GM12878 (cell line): ENCODE results near the gene CCNYL1. TPM values are rescaled to one million over a fixed set of nuclear protein-coding genes. Genes with fewer than 3 reads are reported as not detected.

Source experiments
- ATAC-seq: fragments of 200-7000 bp; cut with Tn5 transposase; 3 replicates; pipeline ENCODE4 v1.9.1; 2020; ENCODE audit warnings: mild to moderate bottlenecking, moderate library complexity
- BruUV-seq: library from RNA; stranded (reverse); fragments of 400-500 nt; replicated peaks from 2 replicates; lab custom pipeline; 2021; lab: Mats Ljungman, UMichigan
- CTCF ChIA-PET: fragments of 300-600 bp; sonication (Branson Sonifier 250); formaldehyde crosslinking; extraction: SDS; loops from one replicate; lab custom pipeline; 2021; ENCODE audit warnings: inconsistent platforms; lab: Yijun Ruan, JAX
- POLR2A ChIA-PET: fragments of 350-600 bp; formaldehyde crosslinking; extraction: SDS; loops from one replicate; lab custom pipeline; 2021; ENCODE audit warnings: inconsistent platforms; lab: Charles Lee
- RAD21 ChIA-PET: fragments of 300-600 bp; sonication (Branson Sonifier 250); formaldehyde crosslinking; loops from one replicate; lab custom pipeline; 2023; ENCODE audit warnings: antibody characterized with exemption; ENCODE audit not compliant: unreplicated experiment; lab: Charles Lee
- SMC1A ChIA-PET: fragments of 300-600 bp; sonication (Branson Sonifier 250); formaldehyde crosslinking; loops from one replicate; lab custom pipeline; 2023; ENCODE audit not compliant: unreplicated experiment, uncharacterized antibody; lab: Charles Lee
- DNase-seq: peaks from one replicate; pipeline ENCODE4 v3.0.0-alpha.2; 2011; ENCODE audit warnings: low read depth, low spot score
- FAIRE-seq: peaks from 3 replicates; lab custom pipeline; 2011; peaks lifted over from hg19 to GRCh38; lab: Jason Lieb, UNC
- H2AFZ ChIP-seq: 2 replicates; pipeline ENCODE4 v1.6.0; 2011; ENCODE audit warnings: low read depth, low read length, control low read depth; ENCODE audit not compliant: control insufficient read depth
- H3K27ac ChIP-seq: 2 replicates; pipeline ENCODE4 v1.5.1; 2011; ENCODE audit warnings: control low read depth; ENCODE audit not compliant: control insufficient read depth, insufficient read depth
- H3K27me3 ChIP-seq, 2 experiments: replicated peaks in 1 of 2; 2 replicates each; pipeline versions ENCODE4 v1.6.0 to v1.6.1; 2011; ENCODE audit warnings: low read length in 1 of 2; ENCODE audit not compliant: control insufficient read depth in 2 of 2, insufficient read depth in 2 of 2
- H3K36me3 ChIP-seq, 2 experiments: 2 replicates each; pipeline ENCODE4 v1.5.1; 2011; ENCODE audit warnings: low read length in 1 of 2; ENCODE audit not compliant: control insufficient read depth in 2 of 2, insufficient read depth in 2 of 2
- H3K4me1 ChIP-seq: 2 replicates; pipeline ENCODE4 v1.6.1; 2011; ENCODE audit warnings: mild to moderate bottlenecking, low read length, moderate library complexity, mixed read lengths; ENCODE audit not compliant: control insufficient read depth, insufficient read depth
- H3K4me2 ChIP-seq: 2 replicates; pipeline ENCODE4 v1.6.0; 2011; ENCODE audit warnings: control low read depth; ENCODE audit not compliant: control insufficient read depth, insufficient read depth
- H3K4me3 ChIP-seq: fragments of 200-600 bp; sonication (generic); 2 replicates; pipeline ENCODE4 v1.5.1; 2016
- H3K79me2 ChIP-seq: 2 replicates; pipeline ENCODE4 v1.6.0; 2011; ENCODE audit warnings: low read length; ENCODE audit not compliant: control insufficient read depth, insufficient read depth
- H3K9ac ChIP-seq: 2 replicates; pipeline ENCODE4 v1.8.0; 2011; ENCODE audit warnings: low read length, control low read depth, mixed read lengths; ENCODE audit not compliant: control insufficient read depth, insufficient read depth
- H3K9me3 ChIP-seq: replicated peaks from 3 replicates; pipeline ENCODE4 v1.5.1; 2011; ENCODE audit warnings: mild to moderate bottlenecking, low read length; ENCODE audit not compliant: control insufficient read depth, insufficient read depth
- H4K20me1 ChIP-seq: 2 replicates; pipeline ENCODE4 v1.6.0; 2011; ENCODE audit not compliant: control insufficient read depth, insufficient read depth
- EED ChIP-seq: sonication (generic); IDR thresholded peaks from 2 replicates; pipeline ENCODE4 v1.6.1; 2016; ENCODE audit warnings: antibody characterized with exemption, low read depth
- FOXM1 ChIP-seq: IDR thresholded peaks from 2 replicates; pipeline ENCODE4 v1.6.1; 2012; ENCODE audit warnings: low read depth, mild to moderate bottlenecking, inconsistent platforms, low read length, moderate library complexity
- TCF7 ChIP-seq: IDR thresholded peaks from 2 replicates; pipeline ENCODE4 v1.6.1; 2014; ENCODE audit warnings: antibody characterized with exemption, borderline replicate concordance
- ZNF207 ChIP-seq: fragments of 450-650 bp; IDR thresholded peaks from 2 replicates; pipeline ENCODE4 v1.6.1; 2014; ENCODE audit warnings: antibody characterized with exemption, mild to moderate bottlenecking, borderline replicate concordance
- WGBS: methylation state at CpG from one replicate; pipeline ENCODE4 v1.1.6; 2016; ENCODE audit warnings: low lambda C conversion rate; ENCODE audit not compliant: insufficient replicate concordance, insufficient coverage; ENCODE audit errors: missing lambda C conversion rate; 5-methylcytosine and 5-hydroxymethylcytosine counted together
- in situ Hi-C: fragments of 300-500 bp; cut with MboI; formaldehyde crosslinking; loops from 9 replicates; pipeline ENCODE4 v1.14.3; 2018; ENCODE audit warnings: mixed read lengths
- intact Hi-C: fragments of 100-400 bp; cut with micrococcal nuclease; formaldehyde crosslinking; loops from one replicate; pipeline ENCODE4 v1.14.2; 2022; ENCODE audit not compliant: unreplicated experiment
- polyA plus RNA-seq, 11 experiments: library from polyadenylated mRNA; depleted of rRNA in 4 of 11; unstranded in 6 of 11; stranded (reverse) in 5 of 11; fragments of >200 nt; fragmentation: Nextera tagmentation in 4 of 11; fragmentation: Illumina TruSeq in 1 of 11; extraction: Ambion mirVana in 4 of 11; extraction: Trizol in 1 of 11; gene quantifications; 1 replicate in 1 of 11; 2 replicates in 10 of 11; pipeline versions ENCODE4 v1.2.1 to v1.2.3, GENCODE V29; 2011 to 2016; ENCODE audit warnings: inconsistent platforms in 2 of 11, missing spikeins in 2 of 11, low read depth in 1 of 11
- total RNA-seq, 4 experiments: library from RNA; depleted of rRNA in 3 of 4; stranded (reverse); fragments of >200 nt in 3 of 4; fragmentation: Illumina TruSeq in 1 of 4; extraction: Trizol in 1 of 4; gene quantifications; 2 replicates each; pipeline versions ENCODE4 v1.2.1 to v1.2.3, GENCODE V29; 2013 to 2021
- TF ChIP-seq, protein P1 (sequence below): fragments of 450-650 bp; IDR thresholded peaks from 2 replicates; pipeline ENCODE4 v1.6.1; 2016; ENCODE audit warnings: mild to moderate bottlenecking, moderate library complexity, borderline replicate concordance
- TF ChIP-seq, protein P2 (sequence below): fragments of 450-650 bp; conservative IDR thresholded peaks from 2 replicates; pipeline ENCODE4 v1.6.1; 2017; ENCODE audit warnings: mild to moderate bottlenecking, moderate library complexity

Gene CCNYL1
- total and polyA plus RNA-seq, 10 of the 15 experiments (the other 5 are each of a cell fraction or from before 2014, with no cell fraction given): 1.8 to 12.3 (median 5.9) TPM

GRCh38 chr2:207768866-207769596 is 57.6 kb downstream of the CCNYL1 start:
- ChIA-PET POLR2A (interaction anchor here (0.5 to 0.6 kb wide), 3 partner anchors 147 to 483 kb away, joined by 3 to 5 read pairs (median 3); no protein-coding TSS in a partner anchor), SMC1A (interaction anchor here (0.5 to 3.3 kb wide), 9 partner anchors 16 to 272 kb away, joined by 3 to 18 read pairs (median 4); no protein-coding TSS in a partner anchor), CTCF (interaction anchor here (0.9 to 2.7 kb wide), 10 partner anchors 20 to 271 kb away, joined by 3 to 14 read pairs (median 4); partner anchors contain the start of gene METTL21A), RAD21 (interaction anchor here (0.9 to 2.3 kb wide), 9 partner anchors 45 to 273 kb away, joined by 3 to 6 read pairs (median 4); no protein-coding TSS in a partner anchor)
- Histone ChIP-seq H3K4me1 (peaks cover 17% of the 10 kb centered on the region), H3K9ac (peak overlapping the region; percentile 55; the same call in 1 of the 2 replicates), H4K20me1 (no peaks in the 10 kb centered on the region), H3K4me2 (peak overlapping the region; percentile 100), H3K9me3 (no peaks in the 10 kb centered on the region; the same call in 2 of the 3 replicates), H3K4me3 (peak overlapping the region; percentile 87), H3K27ac (no peak overlapping the region), H2AFZ (peak overlapping the region; percentile 94), H3K27me3 (no peaks in the 10 kb centered on the region; a peak in 2 of 4 replicates), H3K79me2 (no peaks in the 10 kb centered on the region), H3K36me3 (no peaks in the 10 kb centered on the region)
- intact Hi-C loops (loop anchor here (1.0 to 5.0 kb wide), 2 partner anchors 204 to 263 kb away; no protein-coding TSS in a partner anchor), in situ Hi-C loops (no loop called here)
- 8% methylated on average over 37 of the region's 52 CpGs for WGBS
- FAIRE-seq (no peak), ATAC-seq (peak; percentile 37), DNase-seq (no peak)
- TF ChIP-seq EED (0 out of 2 replicates have a peak, but pooled peaks have one; percentile 26), FOXM1 (no peak), ZNF207 (0 out of 2 replicates have a peak, but pooled peaks have one; percentile 29), TCF7 (no peak)
- TF ChIP-seq, protein P1, sequence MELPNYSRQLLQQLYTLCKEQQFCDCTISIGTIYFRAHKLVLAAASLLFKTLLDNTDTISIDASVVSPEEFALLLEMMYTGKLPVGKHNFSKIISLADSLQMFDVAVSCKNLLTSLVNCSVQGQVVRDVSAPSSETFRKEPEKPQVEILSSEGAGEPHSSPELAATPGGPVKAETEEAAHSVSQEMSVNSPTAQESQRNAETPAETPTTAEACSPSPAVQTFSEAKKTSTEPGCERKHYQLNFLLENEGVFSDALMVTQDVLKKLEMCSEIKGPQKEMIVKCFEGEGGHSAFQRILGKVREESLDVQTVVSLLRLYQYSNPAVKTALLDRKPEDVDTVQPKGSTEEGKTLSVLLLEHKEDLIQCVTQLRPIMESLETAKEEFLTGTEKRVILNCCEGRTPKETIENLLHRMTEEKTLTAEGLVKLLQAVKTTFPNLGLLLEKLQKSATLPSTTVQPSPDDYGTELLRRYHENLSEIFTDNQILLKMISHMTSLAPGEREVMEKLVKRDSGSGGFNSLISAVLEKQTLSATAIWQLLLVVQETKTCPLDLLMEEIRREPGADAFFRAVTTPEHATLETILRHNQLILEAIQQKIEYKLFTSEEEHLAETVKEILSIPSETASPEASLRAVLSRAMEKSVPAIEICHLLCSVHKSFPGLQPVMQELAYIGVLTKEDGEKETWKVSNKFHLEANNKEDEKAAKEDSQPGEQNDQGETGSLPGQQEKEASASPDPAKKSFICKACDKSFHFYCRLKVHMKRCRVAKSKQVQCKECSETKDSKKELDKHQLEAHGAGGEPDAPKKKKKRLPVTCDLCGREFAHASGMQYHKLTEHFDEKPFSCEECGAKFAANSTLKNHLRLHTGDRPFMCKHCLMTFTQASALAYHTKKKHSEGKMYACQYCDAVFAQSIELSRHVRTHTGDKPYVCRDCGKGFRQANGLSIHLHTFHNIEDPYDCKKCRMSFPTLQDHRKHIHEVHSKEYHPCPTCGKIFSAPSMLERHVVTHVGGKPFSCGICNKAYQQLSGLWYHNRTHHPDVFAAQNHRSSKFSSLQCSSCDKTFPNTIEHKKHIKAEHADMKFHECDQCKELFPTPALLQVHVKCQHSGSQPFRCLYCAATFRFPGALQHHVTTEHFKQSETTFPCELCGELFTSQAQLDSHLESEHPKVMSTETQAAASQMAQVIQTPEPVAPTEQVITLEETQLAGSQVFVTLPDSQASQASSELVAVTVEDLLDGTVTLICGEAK: 0 out of 2 replicates have a peak, but pooled peaks have one; percentile 28
- TF ChIP-seq, protein P2, sequence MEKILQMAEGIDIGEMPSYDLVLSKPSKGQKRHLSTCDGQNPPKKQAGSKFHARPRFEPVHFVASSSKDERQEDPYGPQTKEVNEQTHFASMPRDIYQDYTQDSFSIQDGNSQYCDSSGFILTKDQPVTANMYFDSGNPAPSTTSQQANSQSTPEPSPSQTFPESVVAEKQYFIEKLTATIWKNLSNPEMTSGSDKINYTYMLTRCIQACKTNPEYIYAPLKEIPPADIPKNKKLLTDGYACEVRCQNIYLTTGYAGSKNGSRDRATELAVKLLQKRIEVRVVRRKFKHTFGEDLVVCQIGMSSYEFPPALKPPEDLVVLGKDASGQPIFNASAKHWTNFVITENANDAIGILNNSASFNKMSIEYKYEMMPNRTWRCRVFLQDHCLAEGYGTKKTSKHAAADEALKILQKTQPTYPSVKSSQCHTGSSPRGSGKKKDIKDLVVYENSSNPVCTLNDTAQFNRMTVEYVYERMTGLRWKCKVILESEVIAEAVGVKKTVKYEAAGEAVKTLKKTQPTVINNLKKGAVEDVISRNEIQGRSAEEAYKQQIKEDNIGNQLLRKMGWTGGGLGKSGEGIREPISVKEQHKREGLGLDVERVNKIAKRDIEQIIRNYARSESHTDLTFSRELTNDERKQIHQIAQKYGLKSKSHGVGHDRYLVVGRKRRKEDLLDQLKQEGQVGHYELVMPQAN: no peak
- BruUV-seq: no TSS peak
